Naive B cell (primary cell): ENCODE data around the gene TM9SF3. TPM values are rescaled to one million over a fixed set of nuclear protein-coding genes. Genes with fewer than 3 reads are reported as not detected.

Source experiments
- ATAC-seq, 2 donors: fragments of 150-1000 bp; cut with Tn5 transposase; 2 replicates each; pipeline ENCODE4 v1.10.0; 2021; ENCODE audit warnings: low read depth in 2 of 2, mild to moderate bottlenecking in 2 of 2, moderate library complexity in 2 of 2
- DNase-seq: peaks from one replicate; pipeline ENCODE4 v3.0.0; 2022
- H3K27ac Mint-ChIP-seq, 6 donors: one replicate each; pipeline ENCODE4 v1.8.0; 2020 to 2022; ENCODE audit warnings: mild to moderate bottlenecking in 6 of 6, mixed read lengths in 6 of 6, moderate library complexity in 5 of 6, inconsistent platforms in 2 of 6
- H3K27me3 Mint-ChIP-seq, 3 donors: one replicate each; pipeline ENCODE4 v1.8.0; 2021 to 2022; ENCODE audit warnings: mixed read lengths in 3 of 3, mild to moderate bottlenecking in 1 of 3
- H3K36me3 Mint-ChIP-seq, 2 donors: one replicate each; pipeline ENCODE4 v1.8.0; 2020 to 2022; ENCODE audit warnings: mixed read lengths in 2 of 2, inconsistent platforms in 1 of 2, mild to moderate bottlenecking in 1 of 2
- H3K4me1 Mint-ChIP-seq, 3 donors: one replicate each; pipeline ENCODE4 v1.8.0; 2020 to 2022; ENCODE audit warnings: mixed read lengths in 3 of 3, inconsistent platforms in 1 of 3, mild to moderate bottlenecking in 1 of 3, moderate library complexity in 1 of 3
- H3K4me3 Mint-ChIP-seq, 8 donors: one replicate each; pipeline ENCODE4 v1.8.0; 2020 to 2022; ENCODE audit warnings: mild to moderate bottlenecking in 8 of 8, mixed read lengths in 8 of 8, moderate library complexity in 8 of 8, inconsistent platforms in 2 of 8
- H3K9me3 Mint-ChIP-seq, 7 donors: one replicate each; pipeline ENCODE4 v1.8.0; 2020 to 2022; ENCODE audit warnings: mixed read lengths in 7 of 7, mild to moderate bottlenecking in 5 of 7, inconsistent platforms in 2 of 7, moderate library complexity in 1 of 7
- polyA plus RNA-seq, 6 donors: library from polyadenylated mRNA; unstranded; fragments of 300-500 nt; fragmentation: Illumina TruSeq; gene quantifications; one replicate each; pipeline ENCODE4 v1.2.3, GENCODE V29; 2021; ENCODE audit warnings: low read depth in 6 of 6

The TM9SF3 gene
- polyA plus RNA-seq, 6 donors from 2014 or later = 36.7 to 68.0 (median 45.8) TPM

DNA sequence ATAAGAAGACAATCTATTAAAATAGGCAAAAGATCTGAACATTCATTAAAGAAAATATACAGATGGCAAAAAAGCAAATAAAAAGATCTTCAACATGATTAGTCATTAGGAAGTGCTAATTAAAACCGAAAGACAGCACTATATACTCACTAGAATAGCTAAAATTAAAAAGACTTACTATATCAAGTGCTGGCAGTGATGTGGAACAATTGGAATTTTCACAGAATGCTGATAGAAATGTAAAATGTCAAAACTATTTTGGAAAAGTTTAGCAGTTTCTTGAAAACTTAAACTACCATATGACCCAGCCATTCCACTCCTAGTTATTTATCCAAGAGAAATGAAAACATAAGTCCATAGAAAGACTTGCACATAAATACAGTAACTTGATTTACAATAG lies 48.1 kb downstream of the TM9SF3 start:
- no peak for DNase-seq
- H3K27me3 Mint-ChIP-seq = no peaks in the 10 kb centered on the region

DNA sequence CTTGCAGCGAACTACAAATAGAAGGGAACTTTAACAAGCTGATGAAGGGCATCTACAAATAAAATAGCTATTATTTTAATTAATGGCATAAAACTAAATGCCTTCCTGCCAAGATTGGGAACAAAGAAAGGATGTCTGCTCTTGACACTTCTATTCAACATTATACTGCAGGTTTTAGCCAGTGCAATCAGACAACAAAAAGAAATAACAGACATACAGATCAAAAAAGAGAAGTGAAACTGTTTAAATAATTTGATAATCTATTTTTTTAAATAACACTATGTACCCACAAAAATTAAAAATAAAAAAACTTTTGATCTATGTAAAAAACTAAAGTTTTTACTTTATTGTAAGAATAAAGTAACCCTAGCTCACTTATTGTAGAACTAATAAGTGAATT lies 50.7 kb downstream of the TM9SF3 start:
- Mint-ChIP-seq H3K4me3 (no peak overlapping the region), H3K27me3 (no peaks in the 10 kb centered on the region), H3K9me3 (no peaks in the 10 kb centered on the region), H3K4me1 (peaks cover 9 to 22% (median 16%) of the 10 kb centered on the region in 3 donors), H3K36me3 (peaks cover 5 to 33% of the 10 kb centered on the region in 2 donors), H3K27ac (no peak overlapping the region)
- ATAC-seq (peak in 1 of 2 donors; percentile 20), DNase-seq (no peak)

More for the DNA sequence above, 48.1 kb downstream of the TM9SF3 start:
- Mint-ChIP-seq H3K4me1 (peaks cover 9 to 27% (median 16%) of the 10 kb centered on the region in 3 donors), H3K36me3 (peaks cover 8 to 25% of the 10 kb centered on the region in 2 donors), H3K9me3 (no peaks in the 10 kb centered on the region), H3K4me3 (no peak overlapping the region), H3K27ac (peak overlapping the region in 2 of 6 donors; percentile 50 to 55)
- no peak for ATAC-seq

DNA sequence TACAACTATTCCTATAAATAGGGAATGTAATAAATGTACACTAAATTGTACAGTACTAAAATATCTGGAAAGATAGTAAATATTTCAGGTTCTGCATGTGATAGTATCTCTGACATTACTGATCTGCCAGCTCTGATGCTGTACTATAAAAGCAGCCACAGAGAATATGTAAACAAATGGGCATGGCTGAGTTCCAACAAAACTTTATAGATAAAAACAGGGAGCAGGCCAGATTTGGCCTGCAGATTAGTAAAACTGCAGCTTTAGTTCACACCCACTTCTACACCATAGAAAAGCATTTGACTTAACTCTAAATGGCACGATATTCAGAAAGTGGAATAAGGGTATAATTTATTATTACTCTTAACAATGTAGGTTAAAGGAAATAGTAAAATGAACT lies 54.3 kb downstream of the TM9SF3 start:
- H3K36me3 Mint-ChIP-seq = peaks cover 16 to 23% of the 10 kb centered on the region in 2 donors
- H3K27me3 Mint-ChIP-seq = no peaks in the 10 kb centered on the region
- no peak for ATAC-seq
- no peak overlapping the region for H3K4me3 Mint-ChIP-seq
- no peaks in the 10 kb centered on the region for H3K9me3 Mint-ChIP-seq
- DNase-seq = no peak
- peaks cover 13 to 16% (median 15%) of the 10 kb centered on the region in 3 donors for H3K4me1 Mint-ChIP-seq
- no peak overlapping the region for H3K27ac Mint-ChIP-seq

GRCh38 chr10:96529634-96530279 lies 57.1 kb downstream of the TM9SF3 start:
- peaks cover 0 to 4% (median 0%) of the 10 kb centered on the region in 3 donors for H3K4me1 Mint-ChIP-seq
- H3K4me3 Mint-ChIP-seq = no peak overlapping the region
- no peak overlapping the region for H3K27ac Mint-ChIP-seq
- H3K36me3 Mint-ChIP-seq = peaks cover 28 to 34% of the 10 kb centered on the region in 2 donors
- no peaks in the 10 kb centered on the region for H3K9me3 Mint-ChIP-seq
- H3K27me3 Mint-ChIP-seq = no peaks in the 10 kb centered on the region
- ATAC-seq (no peak), DNase-seq (no peak)

DNA sequence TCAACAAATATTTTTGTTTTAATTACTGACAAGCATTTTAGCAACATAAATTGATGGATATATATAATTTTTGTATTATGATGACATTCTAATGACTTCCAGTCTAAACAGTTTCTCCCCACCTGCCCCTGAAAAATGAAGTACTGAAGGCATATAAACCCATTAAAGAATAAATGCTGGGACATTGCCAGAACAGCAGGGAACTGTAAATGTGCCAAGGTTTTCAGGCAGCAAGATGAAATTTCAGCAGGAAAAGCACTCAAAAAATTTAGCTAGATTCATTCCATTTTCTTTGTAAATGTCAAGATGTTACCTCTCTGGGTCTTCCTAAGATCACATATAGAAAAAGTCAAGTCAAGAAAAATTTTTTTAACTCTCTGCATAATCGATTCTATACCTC lies 62.1 kb downstream of the TM9SF3 start:
- H3K27me3 Mint-ChIP-seq = no peaks in the 10 kb centered on the region
- H3K36me3 Mint-ChIP-seq = peaks cover 20 to 51% of the 10 kb centered on the region in 2 donors
- H3K27ac Mint-ChIP-seq = no peak overlapping the region
- H3K4me1 Mint-ChIP-seq = peaks cover 0 to 4% (median 0%) of the 10 kb centered on the region in 3 donors
- ATAC-seq (no peak), DNase-seq (no peak)
- H3K9me3 Mint-ChIP-seq = no peaks in the 10 kb centered on the region
- no peak overlapping the region for H3K4me3 Mint-ChIP-seq

- Mint-ChIP-seq H3K4me1 (peaks cover 12 to 25% (median 18%) of the 10 kb centered on the region in 3 donors), H3K9me3 (no peaks in the 10 kb centered on the region), H3K27ac (no peak overlapping the region), H3K27me3 (peaks cover 8 to 22% (median 20%) of the 10 kb centered on the region in 3 donors), H3K36me3 (peaks cover 0 to 15% of the 10 kb centered on the region in 2 donors), H3K4me3 (peak overlapping the region in 1 of 8 donors; percentile 3)
- DNase-seq (no peak), ATAC-seq (no peak)
Measured at GRCh38 chr10:96517284-96517683, 69.5 kb downstream of the TM9SF3 start.

GRCh38 chr10:96516337-96516736 lies 70.5 kb downstream of the TM9SF3 start:
- Mint-ChIP-seq H3K9me3 (no peaks in the 10 kb centered on the region), H3K27me3 (peaks cover 8 to 28% (median 20%) of the 10 kb centered on the region in 3 donors), H3K4me1 (peaks cover 18 to 31% (median 20%) of the 10 kb centered on the region in 3 donors), H3K27ac (peak overlapping the region in 1 of 6 donors; percentile 88), H3K4me3 (peak overlapping the region in 1 of 8 donors; percentile 65), H3K36me3 (peaks cover 0 to 6% of the 10 kb centered on the region in 2 donors)
- DNase-seq (no peak), ATAC-seq (no peak)

- Mint-ChIP-seq H3K4me1 (peaks cover 20 to 31% (median 21%) of the 10 kb centered on the region in 3 donors), H3K27ac (peak within 1 kb of the TSS in 4 of 6 donors; percentile 26 to 86 (median 63)), H3K9me3 (no peaks in the 10 kb centered on the region), H3K36me3 (no peaks in the 10 kb centered on the region), H3K4me3 (peak within 1 kb of the TSS; percentile 81 to 91 (median 88)), H3K27me3 (peaks cover 8 to 28% (median 20%) of the 10 kb centered on the region in 3 donors)
- DNase-seq = peak; percentile 62
- ATAC-seq = peak; percentile 64 to 65
Measured at GRCh38 chr10:96513698-96514561, 72.9 kb downstream of the TM9SF3 start, which contains the start of gene TLL2. Gene TLL2 (minus strand): TSS chr10:96513926. CDS start chr10:96513685, 241 bp downstream.

GRCh38 chr10:96513305-96513697 lies 73.5 kb downstream of the TM9SF3 start:
- DNase-seq (peak; percentile 55), ATAC-seq (peak; percentile 60 to 67)
- Mint-ChIP-seq H3K9me3 (no peaks in the 10 kb centered on the region), H3K4me1 (peaks cover 20 to 31% (median 21%) of the 10 kb centered on the region in 3 donors), H3K27me3 (peaks cover 8 to 28% (median 20%) of the 10 kb centered on the region in 3 donors), H3K27ac (peak overlapping the region in 1 of 6 donors; percentile 21), H3K4me3 (peak overlapping the region; percentile 81 to 91 (median 88)), H3K36me3 (no peaks in the 10 kb centered on the region)

GRCh38 chr10:96512524-96513304 lies 74.1 kb downstream of the TM9SF3 start:
- Mint-ChIP-seq H3K9me3 (no peaks in the 10 kb centered on the region), H3K4me1 (peaks cover 20 to 31% (median 21%) of the 10 kb centered on the region in 3 donors)

GRCh38 chr10:96511044-96511945 lies 75.5 kb downstream of the TM9SF3 start:
- H3K36me3 Mint-ChIP-seq = no peaks in the 10 kb centered on the region
- H3K9me3 Mint-ChIP-seq = no peaks in the 10 kb centered on the region
- peaks cover 19 to 36% (median 21%) of the 10 kb centered on the region in 3 donors for H3K4me1 Mint-ChIP-seq
- no peak for ATAC-seq
- peak overlapping the region in 7 of 8 donors; percentile 9 to 91 (median 86) for H3K4me3 Mint-ChIP-seq
- H3K27me3 Mint-ChIP-seq = peaks cover 8 to 30% (median 17%) of the 10 kb centered on the region in 3 donors
- no peak overlapping the region for H3K27ac Mint-ChIP-seq
- DNase-seq = peak; percentile 4

More at GRCh38 chr10:96512524-96513304, 74.1 kb downstream of the TM9SF3 start:
- peak; percentile 1 for DNase-seq
- ATAC-seq = no peak
- Mint-ChIP-seq H3K36me3 (no peaks in the 10 kb centered on the region), H3K27me3 (peaks cover 8 to 28% (median 20%) of the 10 kb centered on the region in 3 donors), H3K4me3 (peak overlapping the region; percentile 81 to 91 (median 87)), H3K27ac (no peak overlapping the region)
